ENCODE data around the gene ZBTB33. TPM values are rescaled to one million over a fixed set of nuclear protein-coding genes. Genes with fewer than 3 reads are reported as not detected.

ZBTB33 gene
- 10.8 TPM for total RNA-seq

DNA sequence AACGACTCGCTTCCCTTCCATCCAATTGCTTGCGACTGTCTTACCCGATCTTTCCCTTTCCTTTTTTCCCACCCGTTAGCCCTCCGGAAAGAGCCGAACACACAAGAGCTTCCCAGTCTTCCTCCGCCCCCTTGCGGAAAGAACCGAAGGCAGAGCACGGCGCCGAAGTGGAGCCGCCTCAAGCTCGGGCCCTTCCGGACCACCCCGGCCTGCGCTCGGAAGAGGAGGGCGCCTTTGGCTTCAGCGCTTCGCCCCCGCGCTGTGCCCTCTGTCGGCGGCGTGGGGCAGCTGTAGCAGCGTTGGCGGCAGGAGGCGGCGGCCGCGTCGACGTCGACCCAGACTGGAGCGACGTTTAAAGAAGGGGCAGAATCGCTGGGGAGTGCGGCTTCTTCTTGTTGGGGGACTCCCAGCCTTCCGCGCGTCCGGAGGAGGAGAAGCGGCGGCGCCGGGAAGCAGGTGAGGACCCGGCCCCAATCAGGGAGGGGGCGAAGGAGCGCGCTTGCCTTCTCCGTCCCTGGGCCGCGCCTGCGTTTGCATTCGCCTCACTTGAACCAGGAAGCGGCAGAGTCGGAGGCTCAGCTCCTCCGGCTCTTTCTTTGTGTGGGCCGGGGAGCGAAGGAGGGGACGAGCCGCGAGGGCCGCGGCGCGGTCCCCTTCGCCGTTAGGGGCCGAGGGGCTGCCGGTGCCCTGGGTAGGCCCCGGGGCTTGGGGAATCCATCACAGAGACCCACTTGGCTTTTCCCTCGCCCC, at the start of gene ZBTB33:
Gene ZBTB33 (plus strand): TSS at position 291 of the 750 bp plus-strand sequence. CDS start 2,604 bp downstream, outside the sequence.
- DNase-seq (ENCODE audit: low read depth in 2 of 3, low spot score in 2 of 3), result peak; percentile 65 to 92 (median 90)

GRCh38 chrX:120200851-120201250, 49.8 kb upstream of the ZBTB33 start:
- DNase-seq (ENCODE audit: low read depth in 2 of 3, low spot score in 2 of 3), result no peak

DNA sequence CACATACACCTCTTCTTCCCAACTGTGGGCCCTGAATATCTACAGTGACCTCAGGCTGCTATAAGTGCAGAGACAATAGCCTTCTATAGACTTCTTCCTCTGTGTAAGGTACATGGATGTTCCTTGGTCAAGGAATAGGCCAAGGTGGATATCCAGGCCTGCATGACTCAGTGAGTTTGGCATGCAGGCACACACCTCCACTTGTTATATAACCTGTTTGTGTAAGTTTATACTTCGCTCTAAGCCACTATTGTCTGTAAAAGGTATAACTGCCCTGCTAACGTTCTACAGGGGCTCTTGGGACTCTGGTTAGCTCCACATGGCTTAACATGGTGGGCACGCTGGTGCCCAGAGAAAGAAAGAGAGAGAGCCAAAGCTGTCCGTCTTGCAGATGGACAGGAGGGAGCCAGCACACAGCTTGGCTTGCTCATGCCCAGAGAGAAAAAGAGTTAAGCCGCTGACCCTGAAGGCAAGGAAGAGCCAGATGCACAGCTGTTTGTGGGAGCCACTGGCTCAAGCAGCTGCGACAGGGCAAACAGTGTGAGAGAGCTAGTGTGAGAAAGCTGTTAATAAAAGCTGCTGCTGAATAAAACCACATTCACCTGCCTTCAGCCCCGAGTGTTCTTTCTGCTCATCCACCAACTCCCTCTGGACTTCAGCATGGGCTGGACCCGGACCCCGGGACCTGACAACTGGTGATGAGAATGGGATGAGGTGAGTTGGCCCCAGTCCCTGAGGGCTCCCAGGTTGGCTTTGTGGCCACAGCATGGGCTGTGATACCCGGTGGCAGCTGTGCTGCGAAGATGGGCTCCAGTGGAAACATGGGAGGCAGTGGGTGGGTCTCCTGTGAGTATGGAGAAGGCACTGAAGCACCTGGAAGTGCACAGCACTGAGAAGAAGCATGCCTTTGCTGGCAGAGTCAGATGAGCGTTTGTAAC, 44.5 kb upstream of the ZBTB33 start:
- no peak for DNase-seq (ENCODE audit: low read depth in 2 of 3, low spot score in 2 of 3)

- no peak for DNase-seq (ENCODE audit: low read depth in 2 of 3, low spot score in 2 of 3)
Observed at GRCh38 chrX:120207009-120207605, 43.5 kb upstream of the ZBTB33 start.

DNA sequence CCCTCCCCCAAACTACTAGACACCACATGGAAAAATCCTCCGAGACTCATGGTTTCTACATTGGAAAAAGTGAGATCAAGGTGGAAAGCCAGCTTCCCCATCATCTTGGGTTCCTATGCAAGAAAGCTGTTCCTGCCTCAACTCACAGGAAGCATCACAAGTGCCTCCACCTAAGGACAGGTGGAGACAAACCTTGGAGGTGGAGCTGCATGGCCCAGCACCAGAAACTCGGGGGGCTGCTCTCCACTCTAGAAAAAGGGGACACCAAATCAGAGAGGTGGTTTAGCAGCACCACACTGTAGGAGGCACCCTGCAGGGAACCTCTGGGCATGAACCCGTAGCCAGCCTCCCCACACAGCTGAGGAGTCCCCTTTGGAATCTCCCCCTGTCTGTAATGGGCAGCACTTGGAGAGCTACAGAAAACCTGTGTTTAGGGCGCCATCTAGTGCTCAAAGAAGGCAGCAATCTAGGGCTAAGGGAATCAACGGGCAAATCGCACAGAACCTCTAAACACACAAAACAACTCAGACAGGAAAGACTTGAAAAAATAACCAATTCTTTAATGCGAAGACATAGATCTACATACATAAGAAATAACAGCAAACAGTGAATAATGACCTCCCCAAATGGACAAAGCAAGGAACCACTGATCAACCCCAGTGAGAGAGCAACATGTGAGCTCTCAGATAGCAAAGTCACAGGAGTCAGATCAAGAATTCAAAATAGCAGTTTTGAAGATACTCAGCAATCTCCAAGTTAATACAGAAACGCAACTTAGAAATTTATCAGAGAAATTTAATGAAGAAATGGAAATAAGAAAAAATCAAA, 37.0 kb upstream of the ZBTB33 start:
- DNase-seq (ENCODE audit: low read depth in 2 of 3, low spot score in 2 of 3), result peak; percentile 21 to 75 (median 46)

DNA sequence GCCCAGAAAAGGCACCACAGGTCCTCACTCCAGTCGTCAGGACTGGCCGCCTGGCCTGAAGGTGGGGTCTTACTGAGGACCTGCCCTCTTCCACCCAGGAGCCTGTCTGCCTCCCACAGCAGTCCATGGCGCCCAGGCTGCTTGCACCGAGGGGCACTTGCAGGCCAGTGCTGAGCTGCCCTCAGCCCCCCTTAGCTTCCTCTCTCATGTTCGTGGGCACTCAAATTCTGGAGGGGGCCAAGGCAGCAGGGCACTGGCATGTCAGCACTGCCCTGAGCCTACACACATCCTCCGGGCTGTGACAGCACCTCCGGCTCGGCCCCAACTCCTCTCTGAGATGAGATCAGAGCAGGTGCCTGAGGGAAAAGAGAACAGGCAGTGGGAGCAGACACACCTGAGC, 27.2 kb upstream of the ZBTB33 start:
- DNase-seq (ENCODE audit: low read depth in 2 of 3, low spot score in 2 of 3), result no peak

GRCh38 chrX:120224388-120224787, 26.2 kb upstream of the ZBTB33 start:
- no peak for DNase-seq (ENCODE audit: low read depth in 2 of 3, low spot score in 2 of 3)

DNA sequence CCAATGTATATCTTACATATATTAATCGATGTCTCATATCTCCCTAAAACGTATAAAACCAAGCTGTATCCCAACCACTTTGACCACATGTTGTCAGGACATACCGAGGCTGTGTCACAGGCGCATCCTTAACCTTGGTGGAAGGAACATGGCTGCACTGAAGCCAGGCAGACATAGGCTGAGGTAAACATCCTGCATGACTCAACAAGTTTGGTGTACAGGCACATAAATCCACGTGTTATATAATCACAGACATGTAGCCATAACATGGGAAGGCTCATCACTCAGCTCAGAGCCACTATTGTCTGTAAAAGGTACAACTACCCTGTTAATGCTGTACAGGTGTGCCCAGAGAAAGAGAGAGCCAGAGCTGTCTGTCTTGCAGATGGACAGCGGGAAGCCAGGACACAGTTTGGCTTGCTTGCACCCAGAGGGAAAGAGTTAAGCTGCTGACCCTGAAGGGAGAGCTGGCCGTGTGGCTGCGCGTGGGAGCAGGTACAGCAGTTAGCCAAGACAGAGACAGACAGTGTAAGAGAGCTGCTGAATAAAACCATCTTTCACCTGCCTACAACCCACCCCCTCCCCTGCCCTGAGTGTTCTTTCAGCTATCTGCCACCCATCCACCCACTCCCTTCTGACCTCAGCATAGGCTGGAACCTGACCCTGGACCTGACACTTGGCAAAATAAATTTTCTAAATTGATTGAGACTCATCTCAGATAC, 22.3 kb upstream of the ZBTB33 start:
- DNase-seq (ENCODE audit: low read depth in 2 of 3, low spot score in 2 of 3), result no peak

- no peak for DNase-seq (ENCODE audit: low read depth in 2 of 3, low spot score in 2 of 3)
Observed at GRCh38 chrX:120235284-120235683, 15.3 kb upstream of the ZBTB33 start.

DNA sequence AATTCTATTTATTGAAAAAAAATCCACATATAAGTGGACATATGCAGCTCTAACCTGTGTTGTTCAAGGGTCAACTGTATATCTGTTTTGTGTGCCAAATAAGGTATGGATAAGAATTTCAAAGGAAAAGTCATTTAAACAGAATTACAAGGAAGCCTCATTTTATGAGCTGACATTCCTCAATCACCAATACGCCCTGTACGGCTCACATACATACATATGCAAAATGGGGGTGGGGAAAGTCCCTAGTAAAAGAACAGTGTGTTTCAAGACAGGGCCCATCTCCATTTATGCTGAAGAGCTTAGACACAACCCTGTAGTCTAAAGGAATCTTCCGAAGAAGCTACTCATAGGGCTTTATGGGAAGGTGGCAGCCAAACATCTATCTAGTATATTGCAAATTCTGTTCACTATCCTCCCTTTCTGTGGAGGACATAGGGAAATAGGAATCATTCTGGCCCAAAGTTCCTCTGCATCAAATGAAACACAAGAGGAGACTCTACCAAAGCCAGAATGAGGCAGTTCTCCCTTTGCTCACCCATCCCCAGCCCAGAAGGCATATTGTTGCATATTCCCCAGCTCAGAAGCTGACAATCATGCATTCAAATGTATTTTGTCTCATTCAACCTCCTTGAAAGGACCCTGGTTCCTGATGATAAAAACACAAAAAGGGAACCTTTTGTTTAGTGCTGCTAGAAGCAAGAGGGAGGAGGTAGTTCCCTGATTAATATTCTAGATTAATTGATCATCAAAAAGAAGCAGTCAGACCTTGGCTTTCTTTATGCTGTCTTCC, 13.7 kb upstream of the ZBTB33 start:
- peak in 1 of 3 donors; percentile 12 for DNase-seq (ENCODE audit: low read depth in 2 of 3, low spot score in 2 of 3)

GRCh38 chrX:120238933-120239332, 11.7 kb upstream of the ZBTB33 start:
- DNase-seq (ENCODE audit: low read depth in 2 of 3, low spot score in 2 of 3), result no peak

DNA sequence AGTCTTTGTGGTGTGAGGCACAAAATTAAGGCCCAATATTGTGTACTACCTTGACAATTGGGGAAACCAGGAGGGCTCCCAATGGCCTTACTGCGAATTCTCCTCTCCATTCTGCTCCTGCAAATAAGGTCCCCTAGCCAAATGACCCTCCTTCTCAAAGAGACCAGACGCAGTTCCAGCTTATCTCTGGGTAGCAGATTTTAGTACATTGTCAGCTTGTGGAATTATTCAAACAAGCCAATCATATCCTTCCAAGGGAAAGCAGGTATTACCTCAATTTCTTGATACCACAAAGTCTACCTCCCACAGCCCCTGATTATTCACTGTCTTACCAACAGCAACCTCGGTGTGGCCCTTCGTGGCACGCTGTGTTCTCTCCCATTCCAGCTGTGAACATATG, 7.8 kb upstream of the ZBTB33 start:
- DNase-seq (ENCODE audit: low read depth in 2 of 3, low spot score in 2 of 3), result no peak

DNA sequence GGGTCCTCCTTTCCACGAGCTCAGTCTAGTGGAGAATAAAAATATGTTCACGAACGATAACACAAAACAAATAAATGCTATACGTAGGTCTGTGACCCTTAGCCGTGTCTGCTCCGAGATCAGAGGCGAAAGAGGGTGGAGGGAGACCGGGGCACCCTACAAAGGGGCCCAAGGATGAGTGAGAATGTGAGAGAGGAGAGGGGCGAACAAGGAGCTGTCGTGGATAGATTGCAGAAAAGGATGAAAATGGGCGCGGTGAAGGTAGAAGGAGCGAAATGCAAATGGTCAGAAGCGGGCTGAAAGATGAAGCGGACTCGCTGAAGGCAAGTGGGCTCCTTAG, 6.2 kb upstream of the ZBTB33 start:
- peak in 1 of 3 donors; percentile 1 for DNase-seq (ENCODE audit: low read depth in 2 of 3, low spot score in 2 of 3)

GRCh38 chrX:120244735-120245498, 5.7 kb upstream of the ZBTB33 start:
- DNase-seq (ENCODE audit: low read depth in 2 of 3, low spot score in 2 of 3), result peak in 2 of 3 donors; percentile 68 to 84

DNA sequence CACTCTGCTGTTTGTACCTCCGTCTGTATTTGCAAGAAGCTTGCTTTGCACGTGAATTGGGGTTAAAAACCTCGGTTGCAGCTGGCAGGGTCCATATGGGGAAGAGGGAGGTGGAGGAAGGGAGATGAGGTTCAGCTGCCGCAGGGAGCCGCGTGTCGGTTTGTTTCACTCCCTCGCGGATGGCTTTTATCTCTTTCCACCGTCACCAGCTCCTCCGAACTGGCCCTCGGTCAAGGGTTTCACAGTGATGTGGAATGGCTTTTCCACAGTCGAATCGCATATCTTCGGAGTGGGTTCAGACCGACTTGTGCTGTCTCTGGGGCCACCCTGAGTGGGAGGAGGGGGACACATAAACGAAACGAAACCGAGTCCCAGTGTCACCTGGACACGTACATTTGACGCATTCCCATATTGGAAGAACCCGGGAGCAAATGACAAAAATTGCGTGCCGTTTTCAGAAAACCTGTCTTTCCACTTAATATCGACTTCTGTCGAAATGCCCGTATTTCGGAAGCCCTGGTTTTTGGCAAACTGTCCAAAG, 929 bp downstream of the ZBTB33 start:
- peak in 1 of 3 donors; percentile 24 for DNase-seq (ENCODE audit: low read depth in 2 of 3, low spot score in 2 of 3)

DNA sequence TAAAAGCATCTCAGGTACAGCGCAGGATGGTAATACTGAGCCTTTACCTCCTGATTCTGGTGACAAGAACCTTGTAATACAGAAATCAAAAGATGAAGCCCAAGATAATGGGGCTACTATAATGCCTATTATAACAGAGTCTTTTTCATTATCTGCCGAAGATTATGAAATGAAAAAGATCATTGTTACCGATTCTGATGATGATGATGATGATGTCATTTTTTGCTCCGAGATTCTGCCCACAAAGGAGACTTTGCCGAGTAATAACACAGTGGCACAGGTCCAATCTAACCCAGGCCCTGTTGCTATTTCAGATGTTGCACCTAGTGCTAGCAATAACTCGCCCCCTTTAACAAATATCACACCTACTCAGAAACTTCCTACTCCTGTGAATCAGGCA, 3.2 kb downstream of the ZBTB33 start:
- no peak for DNase-seq (ENCODE audit: low read depth in 2 of 3, low spot score in 2 of 3)

GRCh38 chrX:120260369-120260768, 9.8 kb downstream of the ZBTB33 start:
- DNase-seq (ENCODE audit: low read depth in 2 of 3, low spot score in 2 of 3), result no peak

All from hematopoietic multipotent progenitor cell (in vitro differentiated cells).